Gastroesophageal sphincter (tissue), 3 donors: Measurements from ENCODE around the gene PROKR1.

Source experiments
- CTCF ChIP-seq, 4 experiments: fragments of 200-600 bp in 2 of 4; fragments of 450-650 bp in 2 of 4; sonication (generic) in 1 of 4; IDR thresholded peaks; one replicate each; pipeline ENCODE4 v1.5.1; 2017 to 2019; ENCODE audit warnings: antibody characterized with exemption in 4 of 4, mild to moderate bottlenecking in 2 of 4, moderate library complexity in 2 of 4
- POLR2AphosphoS5 ChIP-seq: sonication (generic); formaldehyde crosslinking; IDR thresholded peaks from one replicate; pipeline ENCODE4 v1.6.1; 2017; ENCODE audit warnings: antibody characterized with exemption

- TF ChIP-seq CTCF (IDR thresholded peaks at IDR 0.05) (no peak), POLR2AphosphoS5 (no peak)
Observed at GRCh38 chr2:68706637-68707036, 63.3 kb downstream of the PROKR1 start.
